PC-3 (cell line): Measurements from ENCODE around the gene B4GALNT4. TPM values are rescaled to one million over a fixed set of nuclear protein-coding genes. Genes with fewer than 3 reads are reported as not detected.

ENCODE experiments used
- ATAC-seq: fragments of 200-7000 bp; cut with Tn5 transposase; 2 replicates; pipeline ENCODE4 v1.9.1; 2020; ENCODE audit warnings: mild to moderate bottlenecking, moderate library complexity
- BruUV-seq: library from RNA; stranded (reverse); fragments of 400-500 nt; replicated peaks from 2 replicates; lab custom pipeline; 2021; lab: Mats Ljungman, UMichigan
- CTCF ChIA-PET: fragments of 300-600 bp; sonication (Branson Sonifier 250); formaldehyde crosslinking; loops from one replicate; lab custom pipeline; 2022; ENCODE audit warnings: antibody characterized with exemption; lab: Charles Lee
- POLR2A ChIA-PET: fragments of 300-600 bp; sonication (Branson Sonifier 250); formaldehyde crosslinking; loops from one replicate; lab custom pipeline; 2022; ENCODE audit warnings: antibody characterized with exemption; ENCODE audit not compliant: unreplicated experiment; lab: Charles Lee
- DNase-seq: peaks from one replicate; pipeline ENCODE4 v3.0.0-alpha.2; 2015
- H2AFZ ChIP-seq: fragments of 300-600 bp; sonication (generic); 2 replicates; pipeline ENCODE4 v1.6.0; 2016; ENCODE audit warnings: antibody characterized with exemption, low read length
- H3F3A ChIP-seq: fragments of 300-600 bp; sonication (generic); one replicate; pipeline ENCODE4 v1.6.0; 2017; ENCODE audit warnings: antibody characterized with exemption, low read length, control low read depth, mild to moderate bottlenecking; ENCODE audit not compliant: unreplicated experiment
- H3K27ac ChIP-seq: fragments of 300-600 bp; sonication (generic); 2 replicates; pipeline ENCODE4 v1.5.1; 2016; ENCODE audit warnings: mild to moderate bottlenecking, low read length
- H3K27me3 ChIP-seq: fragments of 300-600 bp; sonication (generic); 2 replicates; pipeline ENCODE4 v1.6.1; 2016; ENCODE audit warnings: low read length, mixed read lengths
- H3K36me3 ChIP-seq: fragments of 300-600 bp; sonication (generic); 2 replicates; pipeline ENCODE4 v1.6.1; 2016; ENCODE audit warnings: low read depth, mixed run types, low read length, mixed read lengths
- H3K4me1 ChIP-seq: fragments of 300-600 bp; sonication (generic); 2 replicates; pipeline ENCODE4 v1.5.1; 2016; ENCODE audit warnings: low read length; ENCODE audit not compliant: insufficient read depth
- H3K4me2 ChIP-seq: fragments of 300-600 bp; sonication (generic); 2 replicates; pipeline ENCODE4 v1.6.0; 2016; ENCODE audit warnings: low read length
- H3K4me3 ChIP-seq: fragments of 300-600 bp; sonication (generic); 2 replicates; pipeline ENCODE4 v1.5.1; 2016; ENCODE audit warnings: mild to moderate bottlenecking, low read length, mixed read lengths
- H3K79me2 ChIP-seq: fragments of 300-600 bp; sonication (generic); 2 replicates; pipeline ENCODE4 v1.6.1; 2017; ENCODE audit warnings: low read length, mixed read lengths
- H3K9ac ChIP-seq: fragments of 300-600 bp; sonication (generic); 2 replicates; pipeline ENCODE4 v1.6.0; 2016; ENCODE audit warnings: mild to moderate bottlenecking, low read length
- H3K9me2 ChIP-seq: fragments of 300-600 bp; sonication (generic); replicated peaks from 2 replicates; pipeline ENCODE4 v1.6.1; 2016; ENCODE audit warnings: mixed run types, low read length, mixed read lengths
- H3K9me3 ChIP-seq: fragments of 300-600 bp; sonication (generic); 2 replicates; pipeline ENCODE4 v1.6.1; 2016; ENCODE audit warnings: low read length, mixed read lengths
- H4K20me1 ChIP-seq: fragments of 300-600 bp; sonication (generic); 2 replicates; pipeline ENCODE4 v1.6.1; 2016; ENCODE audit warnings: low read length, mixed read lengths
- EZH2 ChIP-seq: fragments of 300-600 bp; sonication (generic); IDR thresholded peaks from one replicate; pipeline ENCODE4 v1.6.1; 2017; ENCODE audit warnings: antibody characterized with exemption, mild to moderate bottlenecking, low read length; ENCODE audit not compliant: unreplicated experiment
- EZH2phosphoT487 ChIP-seq: fragments of 300-600 bp; sonication (generic); IDR thresholded peaks from 2 replicates; pipeline ENCODE4 v1.6.1; 2018; ENCODE audit warnings: mild to moderate bottlenecking, antibody characterized with exemption, low read length, borderline replicate concordance
- intact Hi-C: fragments of 100-400 bp; cut with micrococcal nuclease; formaldehyde crosslinking; loops from 2 replicates; pipeline ENCODE4 v1.9.0; 2023
- total RNA-seq: library from RNA; depleted of rRNA; stranded (reverse); fragments of >200 nt; gene quantifications from 2 replicates; pipeline ENCODE4 v1.2.3, GENCODE V29; 2014
- TF ChIP-seq, protein P1 (sequence below): fragments of 300-600 bp; sonication (generic); conservative IDR thresholded peaks from 2 replicates; pipeline ENCODE4 v1.5.1; 2017; ENCODE audit warnings: antibody characterized with exemption, low read depth, mild to moderate bottlenecking, low read length

B4GALNT4 gene
- total RNA-seq, 1 experiment from 2014 or later: 52.9 TPM

DNA sequence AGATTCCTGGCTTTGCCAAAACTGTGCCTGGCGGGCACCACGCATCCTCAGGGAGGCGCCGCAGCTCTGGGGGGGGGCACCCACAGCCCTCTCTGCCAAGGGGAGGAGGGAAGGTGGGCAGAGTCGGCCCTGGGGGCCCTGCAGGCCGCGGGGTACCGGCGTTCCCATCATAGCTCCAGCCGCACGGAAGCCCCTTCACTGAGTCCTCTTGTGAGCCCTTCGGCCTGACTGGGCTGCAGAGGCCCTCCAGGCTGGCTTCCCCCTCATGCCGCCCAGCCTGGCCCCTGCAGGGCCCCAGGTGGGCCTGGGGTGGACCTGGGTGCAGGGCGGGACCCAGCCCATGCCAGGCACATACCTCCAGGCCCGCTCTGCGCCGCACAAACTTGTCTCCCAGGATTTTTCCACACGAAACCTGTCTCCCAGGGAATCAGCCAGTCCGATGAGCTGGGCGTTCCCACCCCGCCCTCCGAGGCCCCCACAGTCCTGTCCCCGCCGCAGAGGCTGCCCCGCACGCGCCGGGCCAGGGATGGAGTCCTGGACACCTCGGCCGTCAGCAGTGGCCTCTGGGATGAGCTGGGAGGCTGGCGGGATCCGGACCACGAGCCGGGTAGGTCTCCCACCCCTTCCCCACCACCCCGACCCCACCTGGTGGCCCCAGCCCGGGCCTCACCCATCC is 22.9 kb downstream of the B4GALNT4 start:
- Histone ChIP-seq H3K27me3 (no peaks in the 10 kb centered on the region), H4K20me1 (peaks cover 12% of the 10 kb centered on the region; the same call in 1 of the 2 replicates), H2AFZ (no peak overlapping the region), H3K9me2 (no peaks in the 10 kb centered on the region), H3K4me1 (peaks cover 19% of the 10 kb centered on the region), H3F3A (no peaks in the 10 kb centered on the region), H3K4me2 (no peak overlapping the region), H3K27ac (no peak overlapping the region), H3K9me3 (no peaks in the 10 kb centered on the region), H3K9ac (no peak overlapping the region), H3K79me2 (peaks cover 37% of the 10 kb centered on the region), H3K4me3 (no peak overlapping the region), H3K36me3 (peaks cover 8% of the 10 kb centered on the region)
- intact Hi-C loops: loop anchor here (10.0 kb wide), 1 partner anchor 53 kb away; the partner anchor contains the start of gene ANO9
- no TSS peak for BruUV-seq
- CTCF ChIA-PET: no interaction called here
- POLR2A ChIA-PET: no interaction called here
- TF ChIP-seq, protein P1, sequence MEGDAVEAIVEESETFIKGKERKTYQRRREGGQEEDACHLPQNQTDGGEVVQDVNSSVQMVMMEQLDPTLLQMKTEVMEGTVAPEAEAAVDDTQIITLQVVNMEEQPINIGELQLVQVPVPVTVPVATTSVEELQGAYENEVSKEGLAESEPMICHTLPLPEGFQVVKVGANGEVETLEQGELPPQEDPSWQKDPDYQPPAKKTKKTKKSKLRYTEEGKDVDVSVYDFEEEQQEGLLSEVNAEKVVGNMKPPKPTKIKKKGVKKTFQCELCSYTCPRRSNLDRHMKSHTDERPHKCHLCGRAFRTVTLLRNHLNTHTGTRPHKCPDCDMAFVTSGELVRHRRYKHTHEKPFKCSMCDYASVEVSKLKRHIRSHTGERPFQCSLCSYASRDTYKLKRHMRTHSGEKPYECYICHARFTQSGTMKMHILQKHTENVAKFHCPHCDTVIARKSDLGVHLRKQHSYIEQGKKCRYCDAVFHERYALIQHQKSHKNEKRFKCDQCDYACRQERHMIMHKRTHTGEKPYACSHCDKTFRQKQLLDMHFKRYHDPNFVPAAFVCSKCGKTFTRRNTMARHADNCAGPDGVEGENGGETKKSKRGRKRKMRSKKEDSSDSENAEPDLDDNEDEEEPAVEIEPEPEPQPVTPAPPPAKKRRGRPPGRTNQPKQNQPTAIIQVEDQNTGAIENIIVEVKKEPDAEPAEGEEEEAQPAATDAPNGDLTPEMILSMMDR: no peak
- no peak for TF ChIP-seq EZH2phosphoT487
- no peak for TF ChIP-seq EZH2
- DNase-seq (no peak), ATAC-seq (no peak)

DNA sequence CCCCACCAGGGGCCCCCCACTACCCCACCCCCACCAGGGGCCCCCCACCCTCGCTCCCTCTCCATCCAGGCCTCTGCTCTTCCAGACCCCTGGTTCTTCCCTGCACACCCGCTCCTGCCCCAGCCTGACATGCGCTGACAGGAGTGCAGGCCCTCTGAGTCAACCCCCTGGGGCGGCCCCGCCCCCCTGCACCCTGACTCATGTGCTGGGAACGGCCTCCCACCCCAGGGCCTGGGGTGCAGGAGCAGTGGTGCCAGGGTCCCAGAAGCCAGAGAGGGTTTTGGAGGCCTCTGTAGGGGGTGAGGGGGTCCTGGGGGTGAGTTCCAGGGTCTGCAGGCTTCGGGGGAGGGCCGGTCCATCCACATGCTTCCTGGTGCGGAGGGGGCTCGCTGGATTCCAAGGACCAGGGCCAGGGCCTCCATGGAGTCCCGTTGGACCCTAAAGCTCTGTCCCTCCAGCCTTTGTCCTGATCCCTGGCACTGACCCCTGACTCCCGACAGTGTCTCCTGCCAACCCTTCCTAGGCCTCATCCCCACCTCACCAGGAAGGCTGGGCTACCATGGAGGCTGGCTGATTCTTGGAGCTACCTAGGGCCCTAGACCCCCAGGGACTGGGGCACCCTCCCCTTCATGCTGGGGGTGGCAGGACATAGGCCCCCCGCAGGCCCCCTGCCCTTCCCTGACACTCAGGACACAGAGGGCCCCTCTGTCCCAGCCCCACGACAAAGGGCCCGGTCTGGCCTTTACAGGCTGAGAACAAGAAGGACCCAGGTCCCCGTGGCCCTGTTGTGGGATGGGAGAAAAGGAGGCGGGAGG is 24.1 kb downstream of the B4GALNT4 start:
- peak overlapping the region; percentile 98 for H3K27ac ChIP-seq
- CTCF ChIA-PET: interaction anchor here (1.2 kb wide), 1 partner anchor 54 kb away, joined by 4 read pairs; no protein-coding TSS in a partner anchor
- H2AFZ ChIP-seq: 0 out of 2 replicates have a peak overlapping the region, but pooled peaks have one; percentile 43
- peaks cover 42% of the 10 kb centered on the region for H3K79me2 ChIP-seq
- DNase-seq (peak; percentile 94), ATAC-seq (peak; percentile 70)
- no peaks in the 10 kb centered on the region for H3F3A ChIP-seq
- BruUV-seq: TSS peak; percentile 73
- POLR2A ChIA-PET: no interaction called here
- no peaks in the 10 kb centered on the region for H3K27me3 ChIP-seq
- H3K4me3 ChIP-seq: peak overlapping the region; percentile 90
- no peaks in the 10 kb centered on the region for H3K9me2 ChIP-seq
- H3K4me1 ChIP-seq: peaks cover 19% of the 10 kb centered on the region
- H3K9ac ChIP-seq: peak overlapping the region; percentile 99
- H3K4me2 ChIP-seq: peak overlapping the region; percentile 96
- peaks cover 17% of the 10 kb centered on the region for H3K36me3 ChIP-seq
- H4K20me1 ChIP-seq: peaks cover 12% of the 10 kb centered on the region; the same call in 1 of the 2 replicates
- no peaks in the 10 kb centered on the region for H3K9me3 ChIP-seq
- TF ChIP-seq EZH2: no peak
- intact Hi-C loops: loop anchor here (10.0 kb wide), 1 partner anchor 51 kb away; the partner anchor contains the start of gene ANO9
